Measurements from ENCODE around the gene CCNDBP1. TPM values are rescaled to one million over a fixed set of nuclear protein-coding genes. Genes with fewer than 3 reads are reported as not detected.

Gene CCNDBP1
- polyA plus RNA-seq, 2 of the 4 experiments (the other 2 are of a cell fraction): 24.3 to 44.8 TPM

DNA sequence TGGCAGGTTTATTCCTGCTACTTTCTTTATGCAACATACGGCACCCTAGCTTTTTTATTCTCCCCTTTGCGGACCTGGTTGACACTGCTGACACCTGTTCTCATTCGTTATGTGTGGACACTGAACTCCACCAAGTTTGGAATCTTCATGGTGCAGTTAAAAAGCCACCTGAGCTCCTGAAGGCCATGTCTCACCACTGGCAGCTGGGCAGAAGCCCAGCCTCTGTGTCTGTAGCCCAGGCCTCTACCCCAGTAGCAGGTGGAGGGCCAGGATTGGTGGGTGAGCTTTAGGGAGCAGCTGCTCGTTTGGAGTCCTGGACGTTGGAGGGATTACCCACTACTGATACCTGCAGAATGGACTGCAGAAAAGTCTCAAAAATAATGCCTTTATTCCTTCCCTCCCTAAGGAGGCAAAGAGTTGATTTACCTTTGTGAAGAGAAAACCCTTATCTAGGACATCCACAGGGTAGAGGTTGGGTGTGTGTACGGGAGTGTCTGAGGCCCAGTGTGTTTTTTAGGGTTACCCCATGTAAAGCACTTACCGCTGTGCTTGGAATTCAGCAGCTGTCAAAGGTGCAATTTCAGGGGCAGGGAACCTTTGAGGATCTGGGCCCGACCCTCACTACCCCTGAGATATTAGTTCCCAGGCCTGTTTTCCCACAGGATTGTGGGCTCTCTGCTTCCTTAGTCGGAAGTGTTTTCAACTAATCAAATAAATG is 637 bp upstream of the CCNDBP1 start:
- ATAC-seq (0 out of 6 replicates have a peak, but pooled peaks of 1 of the 2 experiments have one; percentile 2), FAIRE-seq (no peak), DNase-seq (ENCODE audit: low read depth in 1 of 2, low spot score in 1 of 2) (no peak)
- Histone ChIP-seq H3K9me3 (no peaks in the 10 kb centered on the region), H3K4me2 (no peak overlapping the region; the same call in 2 of the 3 replicates), H3K27ac (peak overlapping the region in 1 of 2 experiments; percentile 58; a peak in 3 of 6 replicates), H3K4me3 (no peak overlapping the region), H3K4me1 (peaks cover 6% of the 10 kb centered on the region; the same call in 2 of the 3 replicates)
- POLR2A ChIA-PET: interaction anchor here (0.8 kb wide), 1 partner anchor 20 kb away, joined by 3 read pairs; no protein-coding TSS in a partner anchor
- CTCF ChIA-PET: interaction anchor here (0.8 to 3.4 kb wide), 4 partner anchors 11 to 115 kb away, joined by 3 to 19 read pairs (median 6); no protein-coding TSS in a partner anchor
- 84% methylated on average over 7 of the region's 9 CpGs for WGBS (ENCODE audit: missing lambda C conversion rate)
- TF ChIP-seq, protein P1, sequence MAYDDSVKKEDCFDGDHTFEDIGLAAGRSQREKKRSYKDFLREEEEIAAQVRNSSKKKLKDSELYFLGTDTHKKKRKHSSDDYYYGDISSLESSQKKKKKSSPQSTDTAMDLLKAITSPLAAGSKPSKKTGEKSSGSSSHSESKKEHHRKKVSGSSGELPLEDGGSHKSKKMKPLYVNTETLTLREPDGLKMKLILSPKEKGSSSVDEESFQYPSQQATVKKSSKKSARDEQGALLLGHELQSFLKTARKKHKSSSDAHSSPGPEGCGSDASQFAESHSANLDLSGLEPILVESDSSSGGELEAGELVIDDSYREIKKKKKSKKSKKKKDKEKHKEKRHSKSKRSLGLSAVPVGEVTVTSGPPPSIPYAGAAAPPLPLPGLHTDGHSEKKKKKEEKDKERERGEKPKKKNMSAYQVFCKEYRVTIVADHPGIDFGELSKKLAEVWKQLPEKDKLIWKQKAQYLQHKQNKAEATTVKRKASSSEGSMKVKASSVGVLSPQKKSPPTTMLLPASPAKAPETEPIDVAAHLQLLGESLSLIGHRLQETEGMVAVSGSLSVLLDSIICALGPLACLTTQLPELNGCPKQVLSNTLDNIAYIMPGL (CRISPR knock-in tag; IDR thresholded peaks at IDR 0.05; ENCODE audit: borderline replicate concordance): no peak
- TF ChIP-seq TFCP2L1 (CRISPR knock-in tag; IDR thresholded peaks at IDR 0.05): no peak
- TF ChIP-seq NFE2L2 (conservative IDR thresholded peaks at IDR 0.05; ENCODE audit: low read length): no peak
- TF ChIP-seq POLR2AphosphoS2 (conservative IDR thresholded peaks at IDR 0.05; ENCODE audit: low read length): no peak
- TF ChIP-seq, protein P2, sequence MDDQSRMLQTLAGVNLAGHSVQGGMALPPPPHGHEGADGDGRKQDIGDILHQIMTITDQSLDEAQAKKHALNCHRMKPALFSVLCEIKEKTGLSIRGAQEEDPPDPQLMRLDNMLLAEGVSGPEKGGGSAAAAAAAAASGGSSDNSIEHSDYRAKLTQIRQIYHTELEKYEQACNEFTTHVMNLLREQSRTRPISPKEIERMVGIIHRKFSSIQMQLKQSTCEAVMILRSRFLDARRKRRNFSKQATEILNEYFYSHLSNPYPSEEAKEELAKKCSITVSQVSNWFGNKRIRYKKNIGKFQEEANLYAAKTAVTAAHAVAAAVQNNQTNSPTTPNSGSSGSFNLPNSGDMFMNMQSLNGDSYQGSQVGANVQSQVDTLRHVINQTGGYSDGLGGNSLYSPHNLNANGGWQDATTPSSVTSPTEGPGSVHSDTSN (IDR thresholded peaks at IDR 0.05): no peak
- TF ChIP-seq FOSB (CRISPR knock-in tag; IDR thresholded peaks at IDR 0.05): no peak
- TF ChIP-seq HOXB5 (CRISPR knock-in tag; IDR thresholded peaks at IDR 0.05): no peak
- no peak for TF ChIP-seq CHD4 (IDR thresholded peaks at IDR 0.05; ENCODE audit: borderline replicate concordance)
- no peak for TF ChIP-seq KDM1A (IDR thresholded peaks at IDR 0.05; ENCODE audit: low read depth)
- no peak for TF ChIP-seq PHF8 (IDR thresholded peaks at IDR 0.05; ENCODE audit: borderline replicate concordance, low read depth)
- no peak for TF ChIP-seq USF2 (IDR thresholded peaks at IDR 0.05)
- TF ChIP-seq ZC3H11A (IDR thresholded peaks at IDR 0.05): no peak
- TF ChIP-seq RFX5 (IDR thresholded peaks at IDR 0.05): no peak
- TF ChIP-seq RNF2 (IDR thresholded peaks at IDR 0.05; ENCODE audit: borderline replicate concordance, low read depth): no peak

- Histone ChIP-seq H3K27ac (peak overlapping the region; percentile 84 to 95), H3K4me3 (peak overlapping the region; percentile 73), H3K4me2 (peak overlapping the region; percentile 82), H3K4me1 (peaks cover 6% of the 10 kb centered on the region; the same call in 2 of the 3 replicates), H3K9me3 (no peaks in the 10 kb centered on the region)
- no peak for TF ChIP-seq POLR2AphosphoS2 (conservative IDR thresholded peaks at IDR 0.05; ENCODE audit: low read length)
- TF ChIP-seq, protein P3, sequence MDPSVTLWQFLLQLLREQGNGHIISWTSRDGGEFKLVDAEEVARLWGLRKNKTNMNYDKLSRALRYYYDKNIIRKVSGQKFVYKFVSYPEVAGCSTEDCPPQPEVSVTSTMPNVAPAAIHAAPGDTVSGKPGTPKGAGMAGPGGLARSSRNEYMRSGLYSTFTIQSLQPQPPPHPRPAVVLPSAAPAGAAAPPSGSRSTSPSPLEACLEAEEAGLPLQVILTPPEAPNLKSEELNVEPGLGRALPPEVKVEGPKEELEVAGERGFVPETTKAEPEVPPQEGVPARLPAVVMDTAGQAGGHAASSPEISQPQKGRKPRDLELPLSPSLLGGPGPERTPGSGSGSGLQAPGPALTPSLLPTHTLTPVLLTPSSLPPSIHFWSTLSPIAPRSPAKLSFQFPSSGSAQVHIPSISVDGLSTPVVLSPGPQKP (IDR thresholded peaks at IDR 0.05; ENCODE audit: low read depth, low read length): no peak
- TF ChIP-seq CBX2 (IDR thresholded peaks at IDR 0.05; ENCODE audit: borderline replicate concordance, low read depth): no peak
- no peak for TF ChIP-seq TFCP2L1 (CRISPR knock-in tag; IDR thresholded peaks at IDR 0.05)
- no peak for TF ChIP-seq ZNF302 (CRISPR knock-in tag; IDR thresholded peaks at IDR 0.05)
- no peak for TF ChIP-seq JUN (IDR thresholded peaks at IDR 0.05)
- TF ChIP-seq HOXB5 (CRISPR knock-in tag; IDR thresholded peaks at IDR 0.05): no peak
- no peak for TF ChIP-seq MAFK (IDR thresholded peaks at IDR 0.05; ENCODE audit: partially characterized antibody)
- no peak for TF ChIP-seq ZSCAN20 (CRISPR knock-in tag; IDR thresholded peaks at IDR 0.05)
- no peak for TF ChIP-seq PHF8 (IDR thresholded peaks at IDR 0.05; ENCODE audit: borderline replicate concordance, low read depth)
- TF ChIP-seq CHD4 (IDR thresholded peaks at IDR 0.05; ENCODE audit: borderline replicate concordance): no peak
- no peak for TF ChIP-seq HOXB13 (CRISPR knock-in tag; IDR thresholded peaks at IDR 0.05; ENCODE audit: low read depth)
- 1% methylated on average over 13 of the region's 13 CpGs for WGBS (ENCODE audit: missing lambda C conversion rate)
- FAIRE-seq (no peak), ATAC-seq (peak; percentile 23 to 36; a peak in 5 of 6 replicates), DNase-seq (ENCODE audit: low read depth in 1 of 2, low spot score in 1 of 2) (peak; percentile 10 to 16)
- CTCF ChIA-PET: interaction anchor here (1.4 to 3.4 kb wide), 5 partner anchors 10 to 100 kb away, joined by 4 to 19 read pairs (median 6); no protein-coding TSS in a partner anchor
- POLR2A ChIA-PET: interaction anchor here (0.6 kb wide), 1 partner anchor 49 kb away, joined by 3 read pairs; no protein-coding TSS in a partner anchor
Measured at GRCh38 chr15:43186003-43186353, 775 bp downstream of the CCNDBP1 start.
